ENCODE results near the gene LRRC15.

The LRRC15 gene

DNA sequence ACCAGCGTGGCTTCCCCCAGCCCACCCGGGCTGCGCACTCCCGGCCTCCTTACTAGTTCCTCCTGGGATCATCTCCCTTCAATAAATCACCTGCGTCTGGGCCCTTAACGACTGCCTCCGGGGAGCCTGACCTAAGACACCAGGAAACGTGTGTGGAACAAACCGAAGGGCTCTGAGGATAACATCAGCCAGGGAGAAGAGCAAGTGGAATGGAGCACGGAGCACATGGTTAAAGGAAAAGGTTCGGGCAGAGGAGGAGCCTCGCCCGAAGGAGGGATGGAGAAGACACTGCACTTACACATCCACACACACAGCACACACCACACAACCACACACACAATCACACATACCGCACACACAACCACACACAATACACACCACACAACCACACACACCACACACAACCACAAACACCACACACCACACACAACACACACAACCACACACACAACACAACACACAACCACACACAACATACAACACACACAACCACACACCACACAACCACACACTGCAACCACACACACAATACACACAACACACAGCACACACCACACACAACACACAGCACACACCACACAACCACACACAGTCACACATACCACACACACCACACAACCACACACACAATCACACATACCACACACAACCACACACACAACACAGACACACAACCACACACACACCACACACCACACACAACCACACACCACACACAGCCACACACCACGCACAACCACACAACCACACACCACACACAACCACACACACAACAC, 43.2 kb downstream of the LRRC15 start:
- in situ Hi-C loops (cut with MboI; ENCODE audit: low sequenced_read_pairs, unreplicated experiment) = loop anchor here (25.0 kb wide), 1 partner anchor 261 kb away; no protein-coding TSS in a partner anchor
- TF ChIP-seq, protein P1, sequence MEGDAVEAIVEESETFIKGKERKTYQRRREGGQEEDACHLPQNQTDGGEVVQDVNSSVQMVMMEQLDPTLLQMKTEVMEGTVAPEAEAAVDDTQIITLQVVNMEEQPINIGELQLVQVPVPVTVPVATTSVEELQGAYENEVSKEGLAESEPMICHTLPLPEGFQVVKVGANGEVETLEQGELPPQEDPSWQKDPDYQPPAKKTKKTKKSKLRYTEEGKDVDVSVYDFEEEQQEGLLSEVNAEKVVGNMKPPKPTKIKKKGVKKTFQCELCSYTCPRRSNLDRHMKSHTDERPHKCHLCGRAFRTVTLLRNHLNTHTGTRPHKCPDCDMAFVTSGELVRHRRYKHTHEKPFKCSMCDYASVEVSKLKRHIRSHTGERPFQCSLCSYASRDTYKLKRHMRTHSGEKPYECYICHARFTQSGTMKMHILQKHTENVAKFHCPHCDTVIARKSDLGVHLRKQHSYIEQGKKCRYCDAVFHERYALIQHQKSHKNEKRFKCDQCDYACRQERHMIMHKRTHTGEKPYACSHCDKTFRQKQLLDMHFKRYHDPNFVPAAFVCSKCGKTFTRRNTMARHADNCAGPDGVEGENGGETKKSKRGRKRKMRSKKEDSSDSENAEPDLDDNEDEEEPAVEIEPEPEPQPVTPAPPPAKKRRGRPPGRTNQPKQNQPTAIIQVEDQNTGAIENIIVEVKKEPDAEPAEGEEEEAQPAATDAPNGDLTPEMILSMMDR (IDR thresholded peaks at IDR 0.05; ENCODE audit: borderline replicate concordance, control extremely low read depth, extremely low read depth, insufficient read depth, missing control alignments) = no peak
- DNase-seq (ENCODE audit: low spot score) = no peak

DNA sequence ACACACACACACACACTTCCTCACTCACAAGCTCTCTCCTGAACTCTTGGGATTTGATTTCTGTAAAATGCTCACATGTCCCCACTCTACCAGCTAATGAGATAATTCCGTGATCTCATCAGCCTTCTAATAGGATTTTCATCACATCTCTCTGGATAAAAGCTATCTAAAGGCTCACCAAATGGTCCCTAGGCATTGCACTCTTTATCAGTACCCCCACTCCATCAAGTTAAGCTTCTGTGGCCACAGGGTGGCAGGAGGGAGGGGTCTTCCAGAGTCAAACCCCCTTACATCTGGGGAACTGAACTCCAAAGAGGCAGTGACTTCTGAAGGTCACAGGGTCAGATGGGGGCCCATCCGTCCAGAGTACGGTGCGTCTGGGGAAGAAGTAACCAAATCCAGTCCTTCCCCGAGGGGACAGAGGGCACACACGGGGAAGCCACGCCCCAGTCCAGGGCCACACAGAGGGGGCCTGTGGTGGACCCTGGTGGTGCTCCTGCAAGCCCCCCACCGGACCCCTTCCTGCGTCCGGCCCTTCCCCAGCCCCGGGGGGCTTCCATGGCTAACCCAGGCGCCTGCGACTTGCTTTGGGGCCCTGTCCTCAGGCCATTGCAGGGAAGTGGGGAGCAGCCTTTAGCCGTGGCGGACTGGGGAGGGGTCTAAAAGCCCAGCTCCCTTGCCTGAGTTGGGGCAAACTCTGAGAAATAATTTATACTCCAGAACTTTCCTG, 44.0 kb downstream of the LRRC15 start:
- DNase-seq (ENCODE audit: low spot score) = no peak
- TF ChIP-seq, protein P1 (IDR thresholded peaks at IDR 0.05; ENCODE audit: borderline replicate concordance, control extremely low read depth, extremely low read depth, insufficient read depth, missing control alignments) = no peak
- in situ Hi-C loops (cut with MboI; ENCODE audit: low sequenced_read_pairs, unreplicated experiment) = loop anchor here (25.0 kb wide), 1 partner anchor 262 kb away; no protein-coding TSS in a partner anchor

DNA sequence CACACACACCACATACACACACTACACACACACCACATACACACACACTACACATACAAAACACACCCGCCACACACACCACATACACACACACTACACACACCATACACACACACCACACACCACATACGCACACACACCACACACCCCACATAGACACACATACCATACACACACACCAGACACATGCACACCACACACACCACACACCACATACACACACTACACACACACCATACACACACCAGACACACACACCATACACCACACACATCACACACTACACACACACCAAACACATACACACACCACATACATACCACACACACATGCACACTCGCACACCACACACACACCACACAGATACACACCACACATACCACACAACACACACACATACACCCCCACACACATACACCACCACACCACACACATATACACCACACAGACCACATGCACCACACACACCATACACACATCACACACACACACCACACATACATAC, 44.7 kb downstream of the LRRC15 start:
- in situ Hi-C loops (cut with MboI; ENCODE audit: low sequenced_read_pairs, unreplicated experiment) = loop anchor here (25.0 kb wide), 3 partner anchors 262 to 663 kb away; no protein-coding TSS in a partner anchor
- no peak for DNase-seq (ENCODE audit: low spot score)
- TF ChIP-seq, protein P1 (IDR thresholded peaks at IDR 0.05; ENCODE audit: borderline replicate concordance, control extremely low read depth, extremely low read depth, insufficient read depth, missing control alignments) = no peak

DNA sequence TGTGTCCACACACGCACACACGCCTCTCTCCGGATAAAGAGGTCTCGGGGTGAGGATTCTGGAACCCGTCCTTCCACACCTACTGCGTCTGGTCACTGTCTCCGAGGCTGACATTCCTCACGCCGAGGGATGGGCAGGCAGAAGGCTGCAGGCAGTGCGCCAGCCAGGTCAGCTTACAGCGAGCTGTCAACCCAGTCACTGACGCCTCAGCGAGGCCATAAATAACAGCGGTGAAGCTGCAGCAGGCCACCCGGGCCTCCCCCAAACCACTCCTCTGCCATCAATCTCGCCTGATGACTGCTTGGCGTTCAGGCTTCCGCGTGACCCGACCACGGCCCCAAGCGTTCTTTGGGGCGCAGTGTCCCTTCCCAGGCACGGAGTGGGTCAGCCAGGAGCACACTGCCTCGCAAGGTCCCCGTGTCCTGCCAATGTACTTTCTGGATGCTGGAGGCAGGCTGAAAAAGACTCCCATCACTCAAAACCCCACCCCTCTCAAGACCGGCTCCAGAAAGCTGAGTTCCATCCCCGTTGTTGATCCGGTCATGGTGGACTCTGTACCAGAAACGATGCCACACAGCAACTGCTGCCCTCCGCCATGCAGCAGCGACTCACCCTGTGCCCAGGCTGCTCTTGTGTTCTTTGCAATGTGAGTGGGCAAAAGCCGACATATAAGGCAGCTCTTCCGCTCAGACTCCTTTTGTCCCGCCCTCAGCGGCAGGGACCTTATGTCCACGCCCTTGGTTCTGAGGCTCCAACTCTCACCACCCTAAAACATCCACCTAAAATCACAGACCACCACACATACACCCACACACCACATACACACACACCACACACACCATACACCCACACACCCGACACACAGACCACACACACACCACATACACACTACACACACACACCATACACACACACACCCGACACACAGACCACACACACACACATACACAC, 45.5 kb downstream of the LRRC15 start:
- in situ Hi-C loops (cut with MboI; ENCODE audit: low sequenced_read_pairs, unreplicated experiment) = loop anchor here (25.0 kb wide), 2 partner anchors 362 to 662 kb away; no protein-coding TSS in a partner anchor
- peak; percentile 68 for DNase-seq (ENCODE audit: low spot score)
- TF ChIP-seq, protein P1 (IDR thresholded peaks at IDR 0.05; ENCODE audit: borderline replicate concordance, control extremely low read depth, extremely low read depth, insufficient read depth, missing control alignments) = no peak

DNA sequence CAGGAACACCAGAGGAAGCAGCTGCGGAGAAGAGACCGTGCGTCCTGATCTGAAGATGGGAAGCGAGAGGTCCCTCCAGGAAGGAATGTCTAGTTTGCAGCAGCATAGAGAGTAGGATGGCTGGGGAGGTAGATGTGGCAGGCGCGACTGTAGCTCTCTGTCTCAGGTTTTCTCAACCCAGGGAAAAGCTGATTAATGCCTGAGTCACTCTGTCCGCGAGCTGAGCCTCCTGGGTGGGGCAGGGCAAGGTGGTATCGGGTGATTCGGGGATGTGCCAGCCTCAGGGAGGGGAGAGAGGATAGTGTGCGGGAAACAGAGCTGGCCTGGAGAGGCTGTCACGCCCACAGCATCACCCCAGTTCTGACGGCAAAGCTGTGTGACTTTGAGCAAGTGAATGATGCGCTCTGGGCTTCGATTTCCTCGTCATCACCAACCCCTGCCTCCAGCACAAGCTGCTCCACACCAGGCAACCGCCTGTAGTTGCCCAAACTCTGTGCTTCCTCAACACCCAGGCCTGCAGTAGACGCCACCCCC, 46.8 kb downstream of the LRRC15 start:
- DNase-seq (ENCODE audit: low spot score) = no peak
- TF ChIP-seq, protein P1 (IDR thresholded peaks at IDR 0.05; ENCODE audit: borderline replicate concordance, control extremely low read depth, extremely low read depth, insufficient read depth, missing control alignments) = no peak
- in situ Hi-C loops (cut with MboI; ENCODE audit: low sequenced_read_pairs, unreplicated experiment) = loop anchor here (25.0 kb wide), 2 partner anchors 360 to 660 kb away; no protein-coding TSS in a partner anchor

Data from GM13976 (cell line).